ENCODE measurements around the gene ARHGAP27.

The ARHGAP27 gene

GRCh38 chr17:45396496-45397205 lies 36.0 kb downstream of the ARHGAP27 start:
- no peak for DNase-seq (ENCODE audit: low spot score)
- TF ChIP-seq CTCF (IDR thresholded peaks at IDR 0.05; ENCODE audit: borderline replicate concordance, control extremely low read depth, extremely low read depth, insufficient read depth, missing control alignments), result no peak
- in situ Hi-C loops (cut with MboI; ENCODE audit: low sequenced_read_pairs, unreplicated experiment), result no loop called here

GRCh38 chr17:45395569-45396415 lies 36.9 kb downstream of the ARHGAP27 start:
- no peak for DNase-seq (ENCODE audit: low spot score)
- in situ Hi-C loops (cut with MboI; ENCODE audit: low sequenced_read_pairs, unreplicated experiment), result no loop called here

GRCh38 chr17:45394913-45395568 lies 37.6 kb downstream of the ARHGAP27 start:
- DNase-seq (ENCODE audit: low spot score), result peak; percentile 81
- peak; percentile 34 for TF ChIP-seq CTCF (IDR thresholded peaks at IDR 0.05; ENCODE audit: borderline replicate concordance, control extremely low read depth, extremely low read depth, insufficient read depth, missing control alignments)
- in situ Hi-C loops (cut with MboI; ENCODE audit: low sequenced_read_pairs, unreplicated experiment), result no loop called here

More at GRCh38 chr17:45395569-45396415, 36.9 kb downstream of the ARHGAP27 start:
- TF ChIP-seq CTCF (IDR thresholded peaks at IDR 0.05; ENCODE audit: borderline replicate concordance, control extremely low read depth, extremely low read depth, insufficient read depth, missing control alignments), result no peak

- in situ Hi-C loops (cut with MboI; ENCODE audit: low sequenced_read_pairs, unreplicated experiment), result no loop called here
Measured at GRCh38 chr17:45394564-45394912, 38.1 kb downstream of the ARHGAP27 start.

GRCh38 chr17:45394091-45394490 lies 38.6 kb downstream of the ARHGAP27 start:
- in situ Hi-C loops (cut with MboI; ENCODE audit: low sequenced_read_pairs, unreplicated experiment), result no loop called here
- no peak for DNase-seq (ENCODE audit: low spot score)
- no peak for TF ChIP-seq CTCF (IDR thresholded peaks at IDR 0.05; ENCODE audit: borderline replicate concordance, control extremely low read depth, extremely low read depth, insufficient read depth, missing control alignments)

More at GRCh38 chr17:45394564-45394912, 38.1 kb downstream of the ARHGAP27 start:
- DNase-seq (ENCODE audit: low spot score), result no peak
- no peak for TF ChIP-seq CTCF (IDR thresholded peaks at IDR 0.05; ENCODE audit: borderline replicate concordance, control extremely low read depth, extremely low read depth, insufficient read depth, missing control alignments)

GRCh38 chr17:45393411-45393810 lies 39.3 kb downstream of the ARHGAP27 start:
- in situ Hi-C loops (cut with MboI; ENCODE audit: low sequenced_read_pairs, unreplicated experiment), result no loop called here
- no peak for DNase-seq (ENCODE audit: low spot score)
- TF ChIP-seq CTCF (IDR thresholded peaks at IDR 0.05; ENCODE audit: borderline replicate concordance, control extremely low read depth, extremely low read depth, insufficient read depth, missing control alignments), result no peak

Measured in GM13976 (cell line).